A549 (cell line): ENCODE results near the gene LMTK2. TPM values are rescaled to one million over a fixed set of nuclear protein-coding genes. Genes with fewer than 3 reads are reported as not detected.

ENCODE experiments used
- ATAC-seq, 2 experiments: fragments of 200-7000 bp in 1 of 2; fragments of >200 bp in 1 of 2; cut with Nextera tagmentation in 1 of 2; cut with Tn5 transposase in 1 of 2; 3 replicates each; pipeline versions ENCODE4 v1.8.0 to v1.9.1; 2018 to 2020; ENCODE audit warnings: mild to moderate bottlenecking in 1 of 2, moderate library complexity in 1 of 2
- CTCF ChIA-PET: fragments of 300-600 bp; sonication (Branson Sonifier 250); formaldehyde crosslinking; extraction: SDS; loops from one replicate; lab custom pipeline; 2021; ENCODE audit warnings: antibody characterized with exemption, inconsistent platforms; lab: Yijun Ruan, JAX
- POLR2A ChIA-PET: fragments of 350-600 bp; formaldehyde crosslinking; extraction: SDS; loops from one replicate; lab custom pipeline; 2021; ENCODE audit warnings: antibody characterized with exemption, inconsistent platforms; lab: Yijun Ruan, JAX
- DNase-seq, 2 experiments: peaks; one replicate each; pipeline versions ENCODE4 v3.0.0 to v3.0.0-alpha.2; 2011 to 2016; ENCODE audit warnings: low read depth in 1 of 2, low spot score in 1 of 2
- FAIRE-seq: peaks from 2 replicates; lab custom pipeline; 2011; peaks lifted over from hg19 to GRCh38; lab: Jason Lieb, UNC
- H3K27ac ChIP-seq, 2 experiments: fragments of >200 bp; sonication (Bioruptor Twin); formaldehyde crosslinking; 3 replicates each; pipeline ENCODE4 v1.5.1; 2016 to 2017
- H3K4me1 ChIP-seq: fragments of >200 bp; sonication (Bioruptor Twin); formaldehyde crosslinking; 3 replicates; pipeline ENCODE4 v1.6.1; 2016
- H3K4me2 ChIP-seq: fragments of >200 bp; sonication (Bioruptor Twin); formaldehyde crosslinking; 3 replicates; pipeline ENCODE4 v1.6.1; 2016
- H3K4me3 ChIP-seq: fragments of >200 bp; sonication (Bioruptor Twin); formaldehyde crosslinking; 3 replicates; pipeline ENCODE4 v1.5.1; 2016
- H3K9me3 ChIP-seq: fragments of >200 bp; sonication (Bioruptor Twin); formaldehyde crosslinking; 3 replicates; pipeline ENCODE4 v1.6.1; 2016
- ATOH8 ChIP-seq: fragments of 250-450 bp; sonication (Bioruptor Pico); IDR thresholded peaks from 2 replicates; pipeline ENCODE4 v1.5.0; 2020; ENCODE audit warnings: low read depth, mild to moderate bottlenecking, moderate library complexity
- CTCF ChIP-seq: fragments of >200 bp; sonication (Bioruptor Twin); formaldehyde crosslinking; IDR thresholded peaks from 3 replicates; pipeline ENCODE4 v1.5.1; 2016
- EHMT2 ChIP-seq: fragments of 200-600 bp; sonication (generic); IDR thresholded peaks from 2 replicates; pipeline ENCODE4 v1.6.1; 2016; ENCODE audit warnings: antibody characterized with exemption, low read depth, mild to moderate bottlenecking, moderate library complexity
- FOSL2 ChIP-seq, 2 experiments: fragments of 450-650 bp in 1 of 2; fragments of >200 bp in 1 of 2; sonication (Bioruptor Twin) in 1 of 2; formaldehyde crosslinking; IDR thresholded peaks; 2 replicates each; pipeline versions ENCODE4 v1.5.0 to v1.6.1; 2016 to 2020; ENCODE audit warnings: mild to moderate bottlenecking in 1 of 2, moderate library complexity in 1 of 2
- FOXS1 ChIP-seq: fragments of 250-450 bp; sonication (Bioruptor Pico); IDR thresholded peaks from 2 replicates; pipeline ENCODE4 v1.5.0; 2020; ENCODE audit warnings: mild to moderate bottlenecking, moderate library complexity
- HMGXB4 ChIP-seq: fragments of 250-450 bp; sonication (Bioruptor Pico); IDR thresholded peaks from 2 replicates; pipeline ENCODE4 v1.5.0; 2021; ENCODE audit warnings: mild to moderate bottlenecking, moderate library complexity, borderline replicate concordance
- KDM1A ChIP-seq: fragments of 200-600 bp; sonication (generic); IDR thresholded peaks from 2 replicates; pipeline ENCODE4 v1.6.1; 2016; ENCODE audit warnings: low read depth, mild to moderate bottlenecking
- MAX ChIP-seq: IDR thresholded peaks from 2 replicates; pipeline ENCODE4 v1.6.1; 2012
- RAD21 ChIP-seq, 2 experiments: fragments of >200 bp in 1 of 2; sonication (Bioruptor Twin) in 1 of 2; formaldehyde crosslinking in 1 of 2; IDR thresholded peaks in 1 of 2; conservative IDR thresholded peaks in 1 of 2; 2 replicates in 1 of 2; 3 replicates in 1 of 2; pipeline ENCODE4 v1.6.1; 2012 to 2018; ENCODE audit warnings: inconsistent platforms in 1 of 2
- SMC3 ChIP-seq: fragments of >200 bp; sonication (Bioruptor Twin); formaldehyde crosslinking; IDR thresholded peaks from 3 replicates; pipeline ENCODE4 v1.6.1; 2018; ENCODE audit warnings: inconsistent platforms
- WGBS: methylation state at CpG from one replicate; pipeline ENCODE4 v1.1.6; 2017; ENCODE audit errors: missing lambda C conversion rate; 5-methylcytosine and 5-hydroxymethylcytosine counted together
- polyA plus RNA-seq, 4 experiments: library from polyadenylated mRNA; depleted of rRNA in 3 of 4; stranded (reverse); fragments of >200 nt; fragmentation: RNase III in 1 of 4; extraction: RNeasy Plus Mini Kit Qiagen cat#74134 plus additional on column Dnase treatment in 1 of 4; gene quantifications; 2 replicates in 3 of 4; 3 replicates in 1 of 4; pipeline ENCODE4 v1.2.3, GENCODE V29; 2011 to 2017

LMTK2 gene
- polyA plus RNA-seq, 2 of the 4 experiments (the other 2 are of a cell fraction) = 7.9 to 13.0 TPM

- Histone ChIP-seq H3K4me1 (peaks cover 3% of the 10 kb centered on the region; the same call in 1 of the 3 replicates), H3K27ac (no peak overlapping the region), H3K9me3 (no peaks in the 10 kb centered on the region), H3K4me3 (no peak overlapping the region), H3K4me2 (no peak overlapping the region)
- TF ChIP-seq EHMT2 (no peak), RAD21 (conservative IDR thresholded peaks at IDR 0.05 in 1 of 2, IDR thresholded peaks at IDR 0.05 in 1 of 2) (peak; percentile 91 to 94), SMC3 (peak; percentile 84), FOSL2 (IDR thresholded peaks at IDR 0.05) (0 out of 2 replicates have a peak, but pooled peaks have one; percentile 18), FOSL2 (CRISPR knock-in tag; IDR thresholded peaks at IDR 0.05) (peak; percentile 85), CTCF (peak; percentile 95)
- CTCF ChIA-PET = interaction anchor here (0.5 to 24.1 kb wide), 50 partner anchors 9 to 757 kb away, joined by 3 to 493 read pairs (median 5); partner anchors contain the start of gene LMTK2
- ATAC-seq = peak; percentile 68 to 75; a peak in 5 of 6 replicates
- no peak for FAIRE-seq
- POLR2A ChIA-PET = interaction anchor here (0.7 kb wide), 1 partner anchor 147 kb away, joined by 3 read pairs; no protein-coding TSS in a partner anchor
- WGBS = 59% methylated on average over 17 of the region's 17 CpGs
- peak; percentile 71 to 82 for DNase-seq
Observed at GRCh38 chr7:98168181-98168903, 61.7 kb downstream of the LMTK2 start.

- ChIA-PET POLR2A (interaction anchor here (0.7 kb wide), 1 partner anchor 148 kb away, joined by 3 read pairs; no protein-coding TSS in a partner anchor), CTCF (interaction anchor here (0.5 to 24.1 kb wide), 46 partner anchors 9 to 303 kb away, joined by 3 to 493 read pairs (median 5); partner anchors contain the start of gene LMTK2)
- ATAC-seq = no peak
- TF ChIP-seq MAX = no peak
- Histone ChIP-seq H3K4me2 (no peak overlapping the region), H3K27ac (no peak overlapping the region), H3K4me1 (peaks cover 3% of the 10 kb centered on the region; the same call in 1 of the 3 replicates), H3K4me3 (no peak overlapping the region), H3K9me3 (no peaks in the 10 kb centered on the region)
- DNase-seq = no peak
- 85% methylated on average over 5 of the region's 5 CpGs for WGBS
- no peak for FAIRE-seq
Observed at GRCh38 chr7:98168904-98169621, 62.4 kb downstream of the LMTK2 start.

- Histone ChIP-seq H3K9me3 (no peaks in the 10 kb centered on the region), H3K4me2 (no peak overlapping the region), H3K4me1 (peaks cover 3% of the 10 kb centered on the region; the same call in 1 of the 3 replicates), H3K27ac (no peak overlapping the region), H3K4me3 (no peak overlapping the region)
- FAIRE-seq (no peak), ATAC-seq (no peak), DNase-seq (no peak)
- CTCF ChIA-PET = interaction anchor here (9.4 to 24.1 kb wide), 2 partner anchors 66 to 152 kb away, joined by 80 to 493 read pairs; partner anchors contain the start of gene LMTK2
- no peak for TF ChIP-seq KDM1A
- no peak for TF ChIP-seq ATOH8
- TF ChIP-seq HMGXB4 (CRISPR knock-in tag) = no peak
- TF ChIP-seq FOXS1 = no peak
- WGBS = 88% methylated on average over 8 of the region's 8 CpGs
- POLR2A ChIA-PET = no interaction called here
Observed at GRCh38 chr7:98170966-98171365, 64.3 kb downstream of the LMTK2 start.
